ENCODE data around the gene GMDS.

GMDS gene

DNA sequence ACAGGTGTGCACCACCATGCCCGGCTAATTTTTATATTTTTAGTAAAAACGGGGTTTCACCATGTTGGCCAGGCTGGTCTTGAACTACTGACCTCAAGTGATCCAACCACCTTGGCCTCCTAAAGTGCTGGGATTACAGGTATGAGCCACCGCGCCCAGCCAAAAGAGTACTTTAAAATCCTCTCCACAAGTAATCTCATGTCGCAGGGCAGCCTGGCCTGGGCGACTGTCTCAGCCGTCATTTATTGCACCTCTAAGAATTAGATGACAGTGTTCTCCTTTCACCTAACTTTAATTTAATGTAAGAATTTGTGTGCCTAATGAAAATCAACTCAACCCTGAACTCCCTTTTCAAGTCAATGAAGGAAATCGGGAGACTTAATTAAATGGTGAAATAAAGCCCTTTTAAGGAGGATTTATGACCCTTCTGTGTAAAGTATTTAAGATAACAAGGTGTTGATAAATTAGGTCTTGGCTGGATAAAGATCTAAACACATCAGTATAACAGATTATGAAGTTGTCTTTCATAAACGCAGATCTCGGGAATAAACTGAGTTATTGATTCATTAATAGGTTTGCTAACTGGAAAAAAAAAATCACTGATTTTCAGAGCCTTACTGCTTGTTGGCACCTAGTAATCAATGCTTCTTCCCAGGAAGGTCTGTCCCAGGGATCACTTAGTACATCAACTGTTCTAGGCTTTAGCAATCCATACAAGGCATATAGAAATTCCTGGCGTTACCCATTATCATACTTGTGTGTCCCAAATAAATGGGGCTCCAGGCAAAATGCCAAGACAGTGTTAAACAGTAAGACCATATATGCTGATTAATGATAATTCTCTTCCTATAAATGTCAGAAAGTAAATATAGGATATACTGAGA, 209.3 kb downstream of the GMDS start:
- no peak for ATAC-seq

DNA sequence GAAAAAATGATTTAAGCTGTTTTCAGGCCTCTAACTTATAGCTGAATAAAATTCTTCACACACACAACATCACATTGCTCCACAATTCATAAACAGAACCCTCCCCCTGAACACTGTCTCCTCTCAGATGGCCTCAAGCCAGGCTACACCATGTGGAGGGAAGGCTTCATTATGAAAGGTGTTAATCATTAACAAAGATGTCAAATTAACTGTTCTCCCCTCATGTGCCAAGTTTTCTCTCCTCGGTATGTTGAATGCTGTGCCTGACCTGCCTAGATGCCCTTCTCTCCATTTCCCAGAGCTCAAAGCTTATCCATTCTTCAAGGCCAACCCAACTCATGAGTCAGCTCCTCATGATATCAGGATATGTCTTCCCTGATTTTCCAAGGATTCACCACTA, 210.4 kb downstream of the GMDS start:
- TF ChIP-seq ZFP30 (CRISPR knock-in tag; IDR thresholded peaks at IDR 0.05): no peak
- TF ChIP-seq ZC3H10 (CRISPR knock-in tag; IDR thresholded peaks at IDR 0.05): no peak
- TF ChIP-seq ZNF8 (CRISPR knock-in tag; IDR thresholded peaks at IDR 0.05): no peak
- no peak for TF ChIP-seq TOX (CRISPR knock-in tag; IDR thresholded peaks at IDR 0.05; ENCODE audit: borderline replicate concordance)
- TF ChIP-seq ISL1 (CRISPR knock-in tag; IDR thresholded peaks at IDR 0.05): no peak
- TF ChIP-seq, protein P1, sequence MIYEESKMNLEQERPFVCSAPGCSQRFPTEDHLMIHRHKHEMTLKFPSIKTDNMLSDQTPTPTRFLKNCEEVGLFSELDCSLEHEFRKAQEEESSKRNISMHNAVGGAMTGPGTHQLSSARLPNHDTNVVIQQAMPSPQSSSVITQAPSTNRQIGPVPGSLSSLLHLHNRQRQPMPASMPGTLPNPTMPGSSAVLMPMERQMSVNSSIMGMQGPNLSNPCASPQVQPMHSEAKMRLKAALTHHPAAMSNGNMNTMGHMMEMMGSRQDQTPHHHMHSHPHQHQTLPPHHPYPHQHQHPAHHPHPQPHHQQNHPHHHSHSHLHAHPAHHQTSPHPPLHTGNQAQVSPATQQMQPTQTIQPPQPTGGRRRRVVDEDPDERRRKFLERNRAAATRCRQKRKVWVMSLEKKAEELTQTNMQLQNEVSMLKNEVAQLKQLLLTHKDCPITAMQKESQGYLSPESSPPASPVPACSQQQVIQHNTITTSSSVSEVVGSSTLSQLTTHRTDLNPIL (CRISPR knock-in tag; IDR thresholded peaks at IDR 0.05; ENCODE audit: low read depth): no peak
- TF ChIP-seq ZFP3 (CRISPR knock-in tag; IDR thresholded peaks at IDR 0.05): no peak
- no peak for ATAC-seq

More for the DNA sequence above, 209.3 kb downstream of the GMDS start:
- no peak for TF ChIP-seq RARB (CRISPR knock-in tag; IDR thresholded peaks at IDR 0.05)
- TF ChIP-seq TCF4 (CRISPR knock-in tag; IDR thresholded peaks at IDR 0.05; ENCODE audit: borderline replicate concordance): no peak
- TF ChIP-seq, protein P2, sequence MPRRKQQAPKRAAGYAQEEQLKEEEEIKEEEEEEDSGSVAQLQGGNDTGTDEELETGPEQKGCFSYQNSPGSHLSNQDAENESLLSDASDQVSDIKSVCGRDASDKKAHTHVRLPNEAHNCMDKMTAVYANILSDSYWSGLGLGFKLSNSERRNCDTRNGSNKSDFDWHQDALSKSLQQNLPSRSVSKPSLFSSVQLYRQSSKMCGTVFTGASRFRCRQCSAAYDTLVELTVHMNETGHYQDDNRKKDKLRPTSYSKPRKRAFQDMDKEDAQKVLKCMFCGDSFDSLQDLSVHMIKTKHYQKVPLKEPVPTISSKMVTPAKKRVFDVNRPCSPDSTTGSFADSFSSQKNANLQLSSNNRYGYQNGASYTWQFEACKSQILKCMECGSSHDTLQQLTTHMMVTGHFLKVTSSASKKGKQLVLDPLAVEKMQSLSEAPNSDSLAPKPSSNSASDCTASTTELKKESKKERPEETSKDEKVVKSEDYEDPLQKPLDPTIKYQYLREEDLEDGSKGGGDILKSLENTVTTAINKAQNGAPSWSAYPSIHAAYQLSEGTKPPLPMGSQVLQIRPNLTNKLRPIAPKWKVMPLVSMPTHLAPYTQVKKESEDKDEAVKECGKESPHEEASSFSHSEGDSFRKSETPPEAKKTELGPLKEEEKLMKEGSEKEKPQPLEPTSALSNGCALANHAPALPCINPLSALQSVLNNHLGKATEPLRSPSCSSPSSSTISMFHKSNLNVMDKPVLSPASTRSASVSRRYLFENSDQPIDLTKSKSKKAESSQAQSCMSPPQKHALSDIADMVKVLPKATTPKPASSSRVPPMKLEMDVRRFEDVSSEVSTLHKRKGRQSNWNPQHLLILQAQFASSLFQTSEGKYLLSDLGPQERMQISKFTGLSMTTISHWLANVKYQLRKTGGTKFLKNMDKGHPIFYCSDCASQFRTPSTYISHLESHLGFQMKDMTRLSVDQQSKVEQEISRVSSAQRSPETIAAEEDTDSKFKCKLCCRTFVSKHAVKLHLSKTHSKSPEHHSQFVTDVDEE (CRISPR knock-in tag; IDR thresholded peaks at IDR 0.05): no peak
- TF ChIP-seq ZFP3 (CRISPR knock-in tag; IDR thresholded peaks at IDR 0.05): no peak
- TF ChIP-seq ISL1 (CRISPR knock-in tag; IDR thresholded peaks at IDR 0.05): 0 out of 2 replicates have a peak, but pooled peaks have one; percentile 30

DNA sequence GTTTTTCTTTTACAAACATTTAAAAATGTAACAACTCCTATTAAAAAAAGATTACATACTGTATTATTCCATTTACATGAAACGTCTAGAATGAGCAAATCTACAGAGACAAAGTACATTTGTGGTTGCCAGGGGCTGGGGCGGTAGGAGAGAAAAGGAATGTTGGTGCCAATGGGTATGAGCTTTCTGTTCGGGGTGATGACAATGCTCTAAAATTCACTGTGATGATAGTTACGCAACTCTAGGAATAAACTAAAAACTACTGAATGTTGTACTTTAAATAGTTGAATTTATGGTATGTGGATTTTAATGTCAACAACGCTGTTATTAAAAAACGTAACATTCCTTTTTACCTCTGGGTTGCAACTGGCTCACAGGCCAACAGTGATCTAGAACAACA, 211.1 kb downstream of the GMDS start:
- ATAC-seq: no peak
- TF ChIP-seq, protein P1 (CRISPR knock-in tag; IDR thresholded peaks at IDR 0.05; ENCODE audit: low read depth): no peak
- no peak for TF ChIP-seq ISL1 (CRISPR knock-in tag; IDR thresholded peaks at IDR 0.05)
- TF ChIP-seq, protein P3, sequence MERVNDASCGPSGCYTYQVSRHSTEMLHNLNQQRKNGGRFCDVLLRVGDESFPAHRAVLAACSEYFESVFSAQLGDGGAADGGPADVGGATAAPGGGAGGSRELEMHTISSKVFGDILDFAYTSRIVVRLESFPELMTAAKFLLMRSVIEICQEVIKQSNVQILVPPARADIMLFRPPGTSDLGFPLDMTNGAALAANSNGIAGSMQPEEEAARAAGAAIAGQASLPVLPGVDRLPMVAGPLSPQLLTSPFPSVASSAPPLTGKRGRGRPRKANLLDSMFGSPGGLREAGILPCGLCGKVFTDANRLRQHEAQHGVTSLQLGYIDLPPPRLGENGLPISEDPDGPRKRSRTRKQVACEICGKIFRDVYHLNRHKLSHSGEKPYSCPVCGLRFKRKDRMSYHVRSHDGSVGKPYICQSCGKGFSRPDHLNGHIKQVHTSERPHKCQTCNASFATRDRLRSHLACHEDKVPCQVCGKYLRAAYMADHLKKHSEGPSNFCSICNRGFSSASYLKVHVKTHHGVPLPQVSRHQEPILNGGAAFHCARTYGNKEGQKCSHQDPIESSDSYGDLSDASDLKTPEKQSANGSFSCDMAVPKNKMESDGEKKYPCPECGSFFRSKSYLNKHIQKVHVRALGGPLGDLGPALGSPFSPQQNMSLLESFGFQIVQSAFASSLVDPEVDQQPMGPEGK (CRISPR knock-in tag; IDR thresholded peaks at IDR 0.05; ENCODE audit: borderline replicate concordance): no peak
- TF ChIP-seq, protein P2 (CRISPR knock-in tag; IDR thresholded peaks at IDR 0.05): no peak
- no peak for TF ChIP-seq SNAI2 (CRISPR knock-in tag; IDR thresholded peaks at IDR 0.05)
- no peak for TF ChIP-seq BACH2 (CRISPR knock-in tag; IDR thresholded peaks at IDR 0.05; ENCODE audit: borderline replicate concordance)
- TF ChIP-seq, protein P4, sequence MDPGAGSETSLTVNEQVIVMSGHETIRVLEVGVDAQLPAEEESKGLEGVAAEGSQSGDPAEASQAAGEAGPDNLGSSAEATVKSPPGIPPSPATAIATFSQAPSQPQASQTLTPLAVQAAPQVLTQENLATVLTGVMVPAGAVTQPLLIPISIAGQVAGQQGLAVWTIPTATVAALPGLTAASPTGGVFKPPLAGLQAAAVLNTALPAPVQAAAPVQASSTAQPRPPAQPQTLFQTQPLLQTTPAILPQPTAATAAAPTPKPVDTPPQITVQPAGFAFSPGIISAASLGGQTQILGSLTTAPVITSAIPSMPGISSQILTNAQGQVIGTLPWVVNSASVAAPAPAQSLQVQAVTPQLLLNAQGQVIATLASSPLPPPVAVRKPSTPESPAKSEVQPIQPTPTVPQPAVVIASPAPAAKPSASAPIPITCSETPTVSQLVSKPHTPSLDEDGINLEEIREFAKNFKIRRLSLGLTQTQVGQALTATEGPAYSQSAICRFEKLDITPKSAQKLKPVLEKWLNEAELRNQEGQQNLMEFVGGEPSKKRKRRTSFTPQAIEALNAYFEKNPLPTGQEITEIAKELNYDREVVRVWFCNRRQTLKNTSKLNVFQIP (CRISPR knock-in tag; IDR thresholded peaks at IDR 0.05; ENCODE audit: borderline replicate concordance, low read depth): no peak
- TF ChIP-seq ZNF70 (CRISPR knock-in tag; IDR thresholded peaks at IDR 0.05): no peak
- no peak for TF ChIP-seq PPARA (CRISPR knock-in tag; IDR thresholded peaks at IDR 0.05; ENCODE audit: borderline replicate concordance)
- no peak for TF ChIP-seq GLIS3 (CRISPR knock-in tag; IDR thresholded peaks at IDR 0.05)
- TF ChIP-seq TOX (CRISPR knock-in tag; IDR thresholded peaks at IDR 0.05; ENCODE audit: borderline replicate concordance): no peak
- no peak for TF ChIP-seq TCF4 (CRISPR knock-in tag; IDR thresholded peaks at IDR 0.05; ENCODE audit: borderline replicate concordance)
- TF ChIP-seq CSDC2 (CRISPR knock-in tag; IDR thresholded peaks at IDR 0.05): no peak
- no peak for TF ChIP-seq OSR1 (CRISPR knock-in tag; IDR thresholded peaks at IDR 0.05)
- no peak for TF ChIP-seq ZNF565 (CRISPR knock-in tag; conservative IDR thresholded peaks at IDR 0.05; ENCODE audit: low read depth)
- TF ChIP-seq ZNF8 (CRISPR knock-in tag; IDR thresholded peaks at IDR 0.05): no peak

All from SK-N-SH treated with all-trans-retinoic acid at 6 μM for 48 hours (cell line).